CD4-positive, alpha-beta T cell treated with Interleukin-17A for 1 hour (primary cell): ENCODE results near the gene PIP4K2C.
"Not testable (repeated sequence)": the region's sequence is repeated elsewhere in the genome, so short reads cannot be mapped to it uniquely, and the experiment has no call there.

Source experiments
- DNase-seq: peaks from one replicate; pipeline ENCODE4 v3.0.0-alpha.2; 2020

PIP4K2C gene

DNA sequence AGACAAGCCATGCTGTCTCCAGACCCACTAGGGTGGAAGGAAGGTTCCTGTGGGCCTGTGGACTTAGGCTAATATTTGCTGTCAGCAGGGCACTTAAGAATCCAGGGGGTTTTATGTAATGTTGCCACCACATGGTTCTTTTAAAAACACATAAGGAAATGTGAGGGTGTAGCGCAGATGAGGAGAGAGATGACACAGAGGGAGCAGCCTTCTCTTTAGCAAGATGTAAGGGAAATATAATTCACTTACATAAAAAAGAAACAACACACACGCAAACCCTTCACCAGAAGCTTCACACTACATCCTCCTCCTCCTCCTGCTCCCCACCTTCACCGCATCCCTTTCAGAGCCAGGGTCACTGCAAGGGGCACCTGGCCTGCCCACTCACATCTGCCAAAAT is 4.9 kb upstream of the PIP4K2C start:
- no peak for DNase-seq

- no peak for DNase-seq
These were observed 4.1 kb upstream of the PIP4K2C start for GRCh38 chr12:57586832-57587429.

DNA sequence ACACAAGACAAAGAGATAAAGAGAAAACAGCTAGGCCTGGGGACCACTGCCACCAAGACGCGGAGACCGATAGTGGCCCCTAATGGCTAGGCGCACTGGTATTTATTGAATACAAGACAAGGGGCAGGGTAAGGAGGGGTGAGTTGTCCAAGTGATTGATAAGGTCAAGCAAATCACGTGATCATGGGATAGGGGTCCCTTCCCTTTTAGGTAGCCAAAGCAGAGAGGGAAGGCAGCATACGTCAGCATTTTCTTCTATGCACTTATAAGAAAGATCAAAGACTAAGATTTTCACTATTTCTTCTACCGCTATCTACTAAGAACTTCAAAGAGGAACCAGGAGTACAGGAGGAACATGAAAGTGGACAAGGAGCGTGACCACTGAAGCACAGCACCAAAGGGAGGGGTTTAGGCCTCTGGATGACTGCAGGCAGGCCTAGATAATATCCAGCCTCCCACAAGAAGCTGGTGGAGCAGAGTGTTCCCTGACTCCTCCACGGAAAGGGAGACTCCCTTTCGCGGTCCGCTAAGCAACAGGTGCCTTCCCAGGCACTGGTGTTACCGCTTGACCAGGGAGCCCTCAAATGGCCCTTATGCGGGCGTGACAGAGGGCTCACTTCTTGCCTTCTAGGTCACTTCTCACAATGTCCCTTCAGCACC is 1.9 kb upstream of the PIP4K2C start:
- DNase-seq: not testable (repeated sequence)

GRCh38 chr12:57590479-57590863 is 521 bp upstream of the PIP4K2C start:
- DNase-seq: no peak

- no peak for DNase-seq
These were observed 862 bp downstream of the PIP4K2C start for GRCh38 chr12:57591782-57592325.

DNA sequence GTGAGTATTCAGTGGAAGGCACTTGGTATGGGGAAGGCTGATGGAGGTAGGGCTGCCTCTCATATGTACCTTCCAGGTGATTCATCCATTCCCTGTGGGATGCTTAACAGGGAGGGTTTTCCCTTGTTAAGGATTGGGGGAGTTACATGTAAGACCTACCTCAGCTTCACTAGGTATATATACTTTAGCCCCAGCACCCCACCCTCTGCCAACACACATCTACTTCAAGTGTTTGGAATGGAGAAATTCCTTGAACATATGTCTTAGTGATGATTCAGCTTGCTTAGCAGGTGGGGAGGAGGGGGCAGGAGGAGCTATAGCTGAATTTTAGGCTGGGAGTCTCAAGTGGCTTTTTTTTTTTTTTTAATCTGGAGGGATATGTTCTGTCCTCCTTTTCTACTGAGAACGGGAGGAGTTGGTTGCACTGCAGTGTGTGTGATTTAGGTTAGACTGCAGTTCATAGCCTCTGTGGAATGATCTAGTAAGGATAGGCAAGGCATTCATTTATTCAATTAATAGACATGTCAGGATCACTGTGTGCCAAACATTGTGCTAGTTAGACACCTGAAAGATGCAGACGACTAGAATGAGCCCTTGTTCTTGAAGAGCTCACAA is 1.7 kb downstream of the PIP4K2C start:
- DNase-seq: no peak

DNA sequence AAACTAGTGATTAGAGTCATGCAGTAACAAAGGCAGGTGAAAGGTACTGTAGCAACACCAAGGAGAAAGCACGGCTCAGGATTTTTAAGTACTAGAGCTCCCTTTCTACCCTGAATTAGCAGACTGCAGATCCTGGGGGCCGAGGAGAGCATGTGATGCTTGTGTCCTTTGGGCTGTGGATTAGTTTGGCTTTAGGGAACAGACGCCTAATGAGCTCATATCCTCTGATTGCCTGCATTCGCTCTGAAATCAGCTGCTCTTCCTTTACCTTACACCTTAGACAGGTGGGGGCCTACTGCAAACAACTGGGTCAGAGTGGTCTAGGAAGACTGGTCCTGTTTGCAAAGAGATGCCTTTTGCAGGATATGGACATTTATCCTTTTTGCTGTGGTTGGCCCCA is 2.2 kb downstream of the PIP4K2C start:
- DNase-seq: no peak

DNA sequence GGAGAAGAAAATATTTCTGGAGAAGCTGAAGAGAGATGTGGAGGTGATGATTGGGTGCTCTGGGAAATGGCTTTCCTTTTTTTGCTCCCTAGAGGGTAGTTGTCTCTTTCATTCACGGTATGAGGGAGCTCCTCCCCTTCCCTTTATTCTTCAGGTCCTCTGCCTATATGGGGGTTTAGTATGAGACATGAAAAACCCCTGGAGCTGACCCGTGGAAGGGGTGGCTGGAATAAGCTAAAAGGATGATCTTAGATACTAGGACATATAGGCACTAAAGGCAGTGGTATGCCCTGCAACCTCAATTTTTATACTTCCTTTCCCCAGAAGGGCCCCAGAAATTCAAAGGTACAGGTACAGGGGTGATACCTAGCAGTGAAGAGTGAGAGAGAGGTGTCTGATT is 9.4 kb downstream of the PIP4K2C start:
- no peak for DNase-seq

DNA sequence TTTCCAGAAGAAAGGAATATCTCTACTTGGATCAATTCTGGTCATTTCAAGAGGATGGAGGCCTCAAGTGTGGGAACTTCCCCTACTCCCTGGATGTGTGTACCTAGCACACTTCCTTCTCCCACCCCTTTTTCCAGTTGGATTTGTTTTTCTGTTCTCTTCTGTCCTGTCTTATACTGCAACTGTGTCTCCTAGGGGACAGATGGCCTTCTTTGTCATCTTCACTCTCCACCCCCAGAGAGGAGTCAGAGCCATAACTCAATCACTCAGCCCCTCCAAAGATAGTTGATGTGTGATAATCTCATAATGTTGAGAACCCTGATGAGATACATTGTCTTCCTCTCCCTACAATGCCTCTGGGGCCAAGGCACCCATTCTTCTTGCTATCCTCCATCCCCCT is 11.6 kb downstream of the PIP4K2C start:
- DNase-seq: no peak

DNA sequence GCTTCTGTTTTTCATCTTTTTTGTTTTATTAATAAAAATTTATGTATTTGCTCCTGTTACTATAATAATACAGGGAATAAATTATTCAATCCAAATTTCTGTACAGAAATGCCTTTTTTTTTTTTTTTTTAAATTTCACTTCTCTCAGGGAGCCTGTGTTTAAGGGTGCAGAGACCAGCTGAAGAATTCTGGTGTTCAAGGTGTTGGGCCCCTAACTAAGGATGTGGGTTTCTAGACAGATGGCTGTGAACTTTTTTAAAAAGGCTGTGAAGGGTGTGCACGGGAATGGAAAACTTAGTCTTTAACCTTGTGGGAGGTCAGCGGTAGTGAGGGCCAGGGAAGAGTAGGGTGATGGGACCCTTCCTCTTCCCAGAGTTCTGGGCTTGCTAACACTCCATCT is 12.3 kb downstream of the PIP4K2C start:
- DNase-seq: peak; percentile 26

DNA sequence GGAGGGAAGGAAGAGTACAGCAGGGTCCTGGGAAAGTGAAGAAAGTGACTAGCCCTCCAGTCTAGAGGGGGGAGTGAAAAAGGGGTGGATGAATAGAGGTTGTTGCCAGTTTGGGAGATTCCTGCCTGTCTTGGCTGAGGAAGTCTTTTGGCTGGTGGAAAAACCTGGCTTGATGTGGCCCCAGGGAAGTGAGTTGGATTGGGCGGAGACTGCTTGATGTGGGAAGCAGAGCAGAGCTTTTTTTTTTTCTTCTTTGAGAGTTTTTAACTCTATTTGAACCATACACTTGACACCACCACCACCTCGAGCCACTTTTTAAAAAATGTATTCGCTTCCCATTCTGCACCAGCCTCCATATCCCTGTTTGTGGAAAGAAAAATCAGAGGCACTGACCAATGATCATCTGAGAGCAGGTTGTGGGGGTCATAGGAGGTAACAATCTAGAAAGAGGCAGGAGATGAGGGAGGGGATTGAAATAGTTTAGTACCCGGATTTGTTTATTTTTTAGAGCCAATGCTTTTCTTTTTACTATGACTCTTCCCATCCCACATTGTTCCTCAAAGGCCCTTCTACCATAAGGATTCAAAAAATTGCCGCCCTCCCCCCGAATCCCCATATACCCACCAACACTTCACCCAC is 12.9 kb downstream of the PIP4K2C start:
- no peak for DNase-seq

DNA sequence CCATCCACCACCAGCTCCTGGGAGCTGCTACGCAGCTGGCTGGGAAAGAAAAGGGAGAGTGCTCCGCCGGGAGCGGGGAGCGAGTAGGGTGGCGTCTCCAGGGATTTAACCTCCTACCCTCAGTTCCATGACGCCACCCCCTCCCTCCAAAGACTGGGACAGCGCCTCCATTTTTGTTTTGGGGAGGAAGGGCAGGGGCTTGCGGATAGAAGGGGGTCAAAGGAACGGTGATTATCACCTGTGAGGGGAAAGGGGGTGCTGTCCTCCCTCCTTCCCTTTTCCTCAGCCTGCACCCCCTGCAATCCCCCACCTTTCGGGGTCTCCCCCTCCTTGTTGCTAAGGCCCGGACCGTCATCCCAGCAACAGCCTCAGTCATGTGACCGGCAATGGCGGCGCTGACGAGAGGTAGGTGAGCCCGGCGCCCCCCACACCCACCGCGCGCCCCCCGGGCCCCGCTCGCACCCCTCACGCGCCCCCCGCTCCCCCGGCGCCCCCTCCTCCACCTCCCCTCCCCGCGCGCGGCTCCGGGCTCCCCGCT is 13.5 kb downstream of the PIP4K2C start, which contains the start of gene DTX3:
Gene DTX3, plus strand, starts transcription at position 371 of the 538 bp plus-strand sequence. CDS start 1,694 bp downstream, outside the sequence.
- DNase-seq: peak; percentile 49

- DNase-seq: no peak
These were observed 14.2 kb downstream of the PIP4K2C start for GRCh38 chr12:57604992-57605810.

GRCh38 chr12:57605811-57606311 is 14.9 kb downstream of the PIP4K2C start:
- no peak for DNase-seq

DNA sequence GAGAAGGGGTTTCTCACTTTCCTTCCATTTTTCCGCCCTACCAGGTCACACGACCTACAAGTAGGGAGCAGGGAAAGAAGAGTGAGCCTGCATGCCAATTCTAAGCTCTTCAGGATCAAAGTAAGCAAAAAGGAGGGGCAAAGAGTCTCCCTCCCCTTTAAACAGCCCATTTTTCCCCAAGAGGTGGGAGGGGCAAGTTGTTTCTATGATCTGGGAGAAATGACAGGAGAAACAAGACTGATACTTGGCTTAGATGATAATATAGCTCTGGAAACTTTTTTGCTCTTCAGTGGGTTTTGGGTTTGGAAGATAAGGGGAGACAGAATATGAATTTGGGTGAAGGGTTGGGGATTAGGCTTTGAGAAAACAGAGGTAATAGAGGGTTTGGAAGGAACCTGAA is 15.4 kb downstream of the PIP4K2C start:
- no peak for DNase-seq

DNA sequence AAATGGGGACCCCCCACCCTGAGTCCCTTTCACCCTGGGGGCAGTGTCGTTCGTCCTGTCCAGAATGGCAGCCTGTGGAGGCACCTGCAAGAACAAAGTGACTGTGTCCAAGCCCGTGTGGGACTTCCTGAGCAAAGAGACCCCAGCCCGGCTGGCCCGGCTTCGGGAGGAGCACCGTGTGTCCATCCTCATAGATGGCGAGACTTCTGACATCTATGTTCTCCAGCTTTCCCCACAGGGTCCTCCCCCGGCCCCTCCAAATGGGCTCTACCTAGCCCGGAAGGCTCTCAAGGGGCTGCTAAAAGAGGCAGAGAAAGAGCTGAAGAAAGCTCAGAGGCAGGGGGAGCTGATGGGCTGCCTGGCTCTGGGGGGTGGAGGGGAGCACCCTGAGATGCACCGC is 15.8 kb downstream of the PIP4K2C start:
- DNase-seq: no peak

DNA sequence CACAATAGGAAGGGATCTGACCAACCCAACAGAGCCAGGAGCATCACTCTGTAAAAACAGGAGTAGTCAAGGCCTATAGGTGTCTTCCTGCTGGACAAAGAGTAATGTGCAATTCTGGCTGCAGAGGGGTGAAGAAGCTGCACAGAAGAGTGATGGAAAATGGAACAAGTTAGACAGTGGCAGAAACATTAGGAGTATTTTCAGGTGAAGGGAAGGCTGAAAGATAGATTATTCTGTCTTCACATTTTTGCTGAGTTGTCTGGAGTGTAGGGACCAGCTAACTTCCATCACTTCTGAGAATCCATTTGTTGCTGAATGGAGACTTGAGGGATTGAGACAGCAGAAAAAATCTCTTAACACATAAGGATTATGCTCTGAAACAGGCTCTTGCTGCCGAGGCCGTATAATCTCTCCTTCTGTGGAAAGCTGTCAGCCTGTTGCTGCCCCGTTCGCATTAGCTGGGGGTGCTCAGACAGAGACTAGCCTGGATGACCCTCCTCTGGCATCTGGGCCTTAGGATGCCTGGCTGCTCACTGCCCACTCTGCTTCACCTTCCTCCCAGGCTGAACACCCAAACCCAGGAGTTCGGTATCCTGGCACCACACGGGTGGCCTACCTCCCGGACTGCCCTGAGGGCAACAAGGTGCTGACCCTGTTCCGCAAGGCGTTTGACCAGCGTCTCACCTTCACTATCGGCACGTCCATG is 17.1 kb downstream of the PIP4K2C start:
- no peak for DNase-seq

GRCh38 chr12:57609101-57609780 is 18.2 kb downstream of the PIP4K2C start:
- DNase-seq: no peak

- DNase-seq: no peak
These were observed 19.0 kb downstream of the PIP4K2C start for GRCh38 chr12:57609781-57610553.

GRCh38 chr12:57610554-57611107 is 19.6 kb downstream of the PIP4K2C start:
- no peak for DNase-seq
